ENCODE measurements around the gene CABP7. TPM values are rescaled to one million over a fixed set of nuclear protein-coding genes. Genes with fewer than 3 reads are reported as not detected.

CABP7 gene
- total RNA-seq, 1 donor from 2014 or later = 14.6 TPM

DNA sequence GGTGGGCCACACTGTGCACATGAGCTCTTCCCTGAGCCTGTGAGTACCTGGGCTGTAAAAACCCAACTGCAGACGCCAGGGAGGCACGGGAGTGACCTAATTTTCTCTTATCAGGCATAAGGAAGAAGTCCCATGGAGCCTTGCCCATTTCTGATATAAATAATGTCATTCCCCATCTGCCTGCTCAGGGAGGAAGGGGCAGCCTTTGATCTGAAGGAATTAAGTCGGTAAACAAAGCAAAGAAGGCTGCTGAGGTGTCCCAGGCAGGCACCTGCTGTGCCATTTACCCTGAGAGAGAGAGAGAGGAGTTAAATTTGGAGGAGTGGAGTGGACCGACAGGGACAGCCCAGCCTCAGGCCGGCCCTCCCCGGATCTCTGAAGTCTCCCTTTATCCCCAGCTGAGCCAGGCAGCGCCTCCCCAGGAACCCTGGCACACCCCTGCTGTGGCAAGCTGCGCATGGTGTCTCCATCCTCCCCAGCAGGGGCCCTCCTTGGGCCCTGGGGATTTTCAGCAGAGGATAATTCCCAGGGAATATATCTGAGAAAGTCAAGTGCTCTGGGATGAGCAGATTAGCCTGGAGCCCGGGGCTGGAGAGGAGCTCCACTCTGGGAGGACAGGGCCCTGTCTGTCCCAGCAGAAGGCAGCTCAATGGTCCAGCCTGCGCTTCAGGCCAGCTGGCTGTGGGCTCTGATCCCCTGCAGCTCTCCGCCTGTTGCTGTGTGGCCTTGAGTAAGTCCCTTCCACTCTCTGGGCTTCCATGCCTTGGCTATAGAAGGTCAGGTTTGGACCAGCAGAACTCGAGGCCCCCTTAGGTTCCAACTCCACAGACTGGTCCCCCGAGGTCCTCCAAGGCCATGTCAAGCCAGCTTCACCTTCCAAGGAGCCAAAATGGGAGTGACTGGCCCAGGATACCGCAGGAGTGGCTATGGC is 17.5 kb upstream of the CABP7 start:
- no peaks in the 10 kb centered on the region for H3K27me3 Mint-ChIP-seq (ENCODE audit: unreplicated experiment)
- no peak for TF ChIP-seq CTCF (IDR thresholded peaks at IDR 0.05; ENCODE audit: partially characterized antibody, unreplicated experiment)
- no peak overlapping the region for H3K4me3 Mint-ChIP-seq (ENCODE audit: unreplicated experiment)
- no peaks in the 10 kb centered on the region for H3K9me3 Mint-ChIP-seq (ENCODE audit: unreplicated experiment)
- peaks cover 31% of the 10 kb centered on the region for H3K4me1 Mint-ChIP-seq (ENCODE audit: low read depth, unreplicated experiment)
- H3K27ac Mint-ChIP-seq (ENCODE audit: unreplicated experiment) = no peak overlapping the region
- no peak for DNase-seq
- no peaks in the 10 kb centered on the region for H3K36me3 Mint-ChIP-seq (ENCODE audit: unreplicated experiment)

DNA sequence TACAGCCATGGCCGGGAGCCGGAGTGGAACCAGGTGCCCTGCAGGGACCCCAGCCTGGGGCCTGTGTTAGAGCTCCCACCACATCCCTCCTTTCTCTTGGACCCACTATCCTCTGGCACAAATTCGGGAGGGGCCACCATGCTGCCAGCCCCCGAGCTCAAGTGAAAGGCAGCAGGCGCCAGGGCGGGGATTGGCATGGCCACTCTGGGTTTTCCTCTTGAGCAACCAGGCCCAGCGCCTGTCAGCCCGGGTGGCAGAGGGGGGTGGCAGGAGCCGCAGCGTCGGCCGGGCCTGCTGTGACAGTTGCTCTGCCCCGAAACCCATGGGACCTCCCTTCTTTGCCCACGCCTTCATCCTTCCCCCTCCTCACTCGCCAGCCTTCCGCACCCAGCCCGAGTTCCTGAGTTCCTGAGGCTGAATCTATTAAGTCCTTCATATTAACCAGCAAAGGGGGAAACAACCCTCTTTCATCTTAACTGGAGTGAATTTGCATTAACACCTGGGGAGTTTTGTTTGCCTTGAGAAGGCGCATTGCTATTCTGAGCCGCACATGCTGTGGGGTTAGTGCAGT is 16.8 kb upstream of the CABP7 start:
- H3K4me1 Mint-ChIP-seq (ENCODE audit: low read depth, unreplicated experiment) = peaks cover 31% of the 10 kb centered on the region

GRCh38 chr22:29703569-29704195 is 16.1 kb upstream of the CABP7 start:
- no peak for DNase-seq
- Mint-ChIP-seq H3K4me1 (ENCODE audit: low read depth, unreplicated experiment) (peaks cover 31% of the 10 kb centered on the region), H3K27ac (ENCODE audit: unreplicated experiment) (no peak overlapping the region), H3K4me3 (ENCODE audit: unreplicated experiment) (no peak overlapping the region), H3K27me3 (ENCODE audit: unreplicated experiment) (no peaks in the 10 kb centered on the region), H3K36me3 (ENCODE audit: unreplicated experiment) (no peaks in the 10 kb centered on the region), H3K9me3 (ENCODE audit: unreplicated experiment) (no peaks in the 10 kb centered on the region)
- no peak for TF ChIP-seq CTCF (IDR thresholded peaks at IDR 0.05; ENCODE audit: partially characterized antibody, unreplicated experiment)

More for the DNA sequence above, 16.8 kb upstream of the CABP7 start:
- H3K27me3 Mint-ChIP-seq (ENCODE audit: unreplicated experiment) = no peaks in the 10 kb centered on the region
- no peaks in the 10 kb centered on the region for H3K36me3 Mint-ChIP-seq (ENCODE audit: unreplicated experiment)
- H3K4me3 Mint-ChIP-seq (ENCODE audit: unreplicated experiment) = peak overlapping the region; percentile 58
- DNase-seq = no peak
- H3K27ac Mint-ChIP-seq (ENCODE audit: unreplicated experiment) = no peak overlapping the region
- TF ChIP-seq CTCF (IDR thresholded peaks at IDR 0.05; ENCODE audit: partially characterized antibody, unreplicated experiment) = no peak
- H3K9me3 Mint-ChIP-seq (ENCODE audit: unreplicated experiment) = no peaks in the 10 kb centered on the region

DNA sequence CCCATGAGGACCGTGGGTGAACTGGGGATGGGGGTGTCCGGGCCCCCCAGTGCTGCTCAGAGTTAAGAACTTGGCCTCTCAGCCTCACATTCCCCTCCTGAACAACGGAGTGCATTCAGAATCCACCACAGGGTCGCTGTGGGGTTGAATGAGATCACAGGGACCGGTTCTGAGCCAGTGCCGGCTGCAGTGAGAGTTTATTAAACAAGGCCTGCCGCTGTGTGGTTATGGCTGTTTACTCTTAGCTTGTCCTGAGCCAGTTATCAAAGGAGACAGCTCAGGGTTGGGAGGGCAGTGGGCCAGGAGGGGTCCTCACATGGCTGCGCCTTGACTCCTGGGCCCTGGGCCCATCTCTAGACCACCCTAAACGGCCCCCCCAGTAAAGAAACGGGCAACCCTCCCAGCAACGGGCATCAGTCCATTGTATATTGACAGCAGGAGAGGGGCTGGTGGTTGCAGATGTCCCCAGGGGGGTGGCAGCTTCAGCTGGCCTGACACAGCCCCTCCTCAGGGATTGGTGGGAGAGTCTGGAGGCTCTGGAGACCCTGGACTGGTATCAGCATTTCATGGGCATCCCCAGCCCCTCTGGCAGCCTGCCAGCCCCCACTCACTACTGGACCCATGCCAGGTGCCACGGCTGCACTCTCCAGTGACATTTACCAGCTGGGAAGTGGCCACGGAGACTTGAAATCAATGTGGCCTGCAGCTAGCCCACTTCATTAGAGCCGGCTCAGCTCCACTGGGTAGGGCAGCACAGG is 15.1 kb upstream of the CABP7 start:
- Mint-ChIP-seq H3K4me3 (ENCODE audit: unreplicated experiment) (no peak overlapping the region), H3K27me3 (ENCODE audit: unreplicated experiment) (peaks cover under 1% of the 10 kb centered on the region), H3K36me3 (ENCODE audit: unreplicated experiment) (no peaks in the 10 kb centered on the region), H3K4me1 (ENCODE audit: low read depth, unreplicated experiment) (peaks cover 31% of the 10 kb centered on the region), H3K27ac (ENCODE audit: unreplicated experiment) (no peak overlapping the region), H3K9me3 (ENCODE audit: unreplicated experiment) (no peaks in the 10 kb centered on the region)
- no peak for TF ChIP-seq CTCF (IDR thresholded peaks at IDR 0.05; ENCODE audit: partially characterized antibody, unreplicated experiment)
- no peak for DNase-seq

All from glutamatergic neuron (in vitro differentiated cells).